ENCODE measurements around the gene SAMD11.

DNA sequence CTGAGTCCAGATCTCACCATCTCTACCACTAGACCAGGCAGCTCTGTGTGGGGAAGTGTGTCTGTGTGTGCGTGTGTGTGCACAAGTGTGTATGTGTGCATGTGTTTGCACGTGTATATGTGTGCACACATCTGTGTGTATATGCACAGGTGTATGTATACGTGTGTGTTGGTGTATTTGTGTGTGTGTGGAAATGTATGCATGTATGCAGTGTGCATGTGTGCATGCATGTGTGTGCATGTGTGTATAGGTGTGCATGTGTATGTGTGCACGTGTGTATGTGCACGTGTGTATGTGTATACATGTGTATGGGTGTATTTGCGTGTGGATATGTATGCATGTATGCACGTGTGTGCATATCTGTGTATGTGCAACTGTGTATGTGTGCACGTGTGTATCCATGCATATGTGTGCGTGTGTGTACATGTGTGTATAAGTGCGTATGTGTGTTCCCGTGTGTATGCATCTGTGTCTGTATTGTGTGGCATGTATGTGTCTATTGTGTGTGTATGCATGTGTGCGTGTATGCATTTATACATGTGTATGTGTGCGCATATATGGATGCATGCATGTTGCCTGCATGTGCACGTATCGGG is 45.6 kb downstream of the SAMD11 start:
- TF ChIP-seq CTCF (IDR thresholded peaks at IDR 0.05) (no peak), POLR2AphosphoS5 (IDR thresholded peaks at IDR 0.05) (no peak)

All from prostate gland (tissue), 2 donors.